ENCODE results near the gene REPIN1. TPM values are rescaled to one million over a fixed set of nuclear protein-coding genes. Genes with fewer than 3 reads are reported as not detected.

The REPIN1 gene
- polyA plus RNA-seq, 1 donor = 135 TPM

DNA sequence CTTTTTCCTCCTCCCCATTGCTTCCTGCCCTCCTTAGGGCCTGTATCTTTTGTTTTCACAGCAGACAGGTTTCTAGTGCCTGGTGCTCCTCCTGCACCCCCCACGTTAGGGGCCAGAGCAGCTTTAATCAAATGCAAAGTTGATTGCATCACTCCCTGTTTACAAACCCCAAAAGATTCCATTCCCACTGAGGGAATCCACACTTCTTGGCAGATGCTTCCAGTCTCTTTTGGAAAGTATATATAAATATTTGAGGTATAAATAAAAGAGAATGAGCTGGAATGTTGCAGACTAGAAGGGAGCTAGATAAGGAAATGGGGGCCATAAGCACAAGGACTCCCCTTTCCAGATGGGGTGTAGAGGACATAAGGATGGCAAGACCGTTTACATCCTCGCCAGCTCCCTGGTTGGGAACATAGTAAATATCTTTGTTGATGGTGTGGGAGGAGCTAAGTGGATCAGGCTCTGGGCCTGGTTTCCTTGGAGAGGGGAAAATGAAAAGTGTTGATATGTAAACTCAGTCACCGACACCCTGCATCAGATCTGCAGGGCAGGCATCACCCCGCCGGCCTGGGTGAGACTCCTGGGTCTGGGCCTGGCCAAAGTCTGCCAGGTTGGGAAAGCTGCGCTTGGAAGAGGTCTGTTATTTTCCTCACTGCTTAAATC, 33.4 kb upstream of the REPIN1 start:
- H3K27ac ChIP-seq (ENCODE audit: low read length) = peak overlapping the region; percentile 48
- no peaks in the 10 kb centered on the region for H3K9me3 ChIP-seq (ENCODE audit: control insufficient read depth, low read depth, low read length)
- H3K27me3 ChIP-seq (ENCODE audit: control insufficient read depth, insufficient read depth, low read length) = peaks cover 2% of the 10 kb centered on the region
- WGBS (ENCODE audit: insufficient coverage, low lambda C conversion rate) = no CpG with 5 or more reads among the region's 7 CpGs
- peaks cover 10% of the 10 kb centered on the region for H3K4me1 ChIP-seq (ENCODE audit: control insufficient read depth, insufficient read depth, low read length)
- peaks cover 53% of the 10 kb centered on the region for H3K36me3 ChIP-seq (ENCODE audit: control insufficient read depth, insufficient read depth, low read length)
- peak in 1 of 2 donors; percentile 43 for DNase-seq
- H3K4me3 ChIP-seq (ENCODE audit: low read length) = no peak overlapping the region

- peaks cover 15% of the 10 kb centered on the region for H3K4me1 ChIP-seq (ENCODE audit: control insufficient read depth, insufficient read depth, low read length)
- H3K9me3 ChIP-seq (ENCODE audit: control insufficient read depth, low read depth, low read length) = no peaks in the 10 kb centered on the region
- no peak overlapping the region for H3K4me3 ChIP-seq (ENCODE audit: low read length)
- WGBS (ENCODE audit: insufficient coverage, low lambda C conversion rate) = no CpG with 5 or more reads among the region's 6 CpGs
- DNase-seq = no peak
- H3K27me3 ChIP-seq (ENCODE audit: control insufficient read depth, insufficient read depth, low read length) = peaks cover 6% of the 10 kb centered on the region
- H3K36me3 ChIP-seq (ENCODE audit: control insufficient read depth, insufficient read depth, low read length) = peaks cover 48% of the 10 kb centered on the region
- peak overlapping the region; percentile 48 for H3K27ac ChIP-seq (ENCODE audit: low read length)
Measured at GRCh38 chr7:150335774-150336112, 32.9 kb upstream of the REPIN1 start.

GRCh38 chr7:150336746-150337145, 31.9 kb upstream of the REPIN1 start:
- no peak overlapping the region for H3K27ac ChIP-seq (ENCODE audit: low read length)
- no peak for DNase-seq
- no peak overlapping the region for H3K4me3 ChIP-seq (ENCODE audit: low read length)
- H3K9me3 ChIP-seq (ENCODE audit: control insufficient read depth, low read depth, low read length) = no peaks in the 10 kb centered on the region
- no CpG with 5 or more reads among the region's 14 CpGs for WGBS (ENCODE audit: insufficient coverage, low lambda C conversion rate)
- H3K4me1 ChIP-seq (ENCODE audit: control insufficient read depth, insufficient read depth, low read length) = peaks cover 21% of the 10 kb centered on the region
- H3K27me3 ChIP-seq (ENCODE audit: control insufficient read depth, insufficient read depth, low read length) = peaks cover 13% of the 10 kb centered on the region
- peaks cover 38% of the 10 kb centered on the region for H3K36me3 ChIP-seq (ENCODE audit: control insufficient read depth, insufficient read depth, low read length)

DNA sequence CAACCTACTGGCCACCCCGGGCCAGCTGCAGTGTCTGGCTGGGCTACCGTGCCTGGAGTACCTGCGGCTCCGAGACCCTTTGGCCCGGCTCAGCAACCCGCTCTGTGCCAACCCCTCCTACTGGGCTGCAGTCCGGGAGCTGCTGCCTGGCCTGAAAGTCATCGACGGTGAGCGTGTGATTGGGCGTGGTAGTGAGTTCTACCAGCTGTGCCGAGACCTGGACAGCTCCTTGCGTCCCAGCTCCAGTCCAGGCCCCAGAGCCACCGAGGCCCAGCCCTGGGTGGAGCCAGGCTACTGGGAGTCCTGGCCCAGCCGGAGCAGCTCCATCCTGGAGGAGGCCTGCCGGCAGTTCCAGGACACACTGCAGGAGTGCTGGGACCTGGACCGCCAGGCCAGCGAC, 31.4 kb upstream of the REPIN1 start:
- H3K36me3 ChIP-seq (ENCODE audit: control insufficient read depth, insufficient read depth, low read length) = peaks cover 34% of the 10 kb centered on the region
- no peak for DNase-seq

GRCh38 chr7:150337659-150338081, 31.0 kb upstream of the REPIN1 start:
- no peak for DNase-seq
- Histone ChIP-seq H3K27me3 (ENCODE audit: control insufficient read depth, insufficient read depth, low read length) (peaks cover 13% of the 10 kb centered on the region), H3K36me3 (ENCODE audit: control insufficient read depth, insufficient read depth, low read length) (peaks cover 33% of the 10 kb centered on the region), H3K4me3 (ENCODE audit: low read length) (no peak overlapping the region), H3K27ac (ENCODE audit: low read length) (no peak overlapping the region), H3K4me1 (ENCODE audit: control insufficient read depth, insufficient read depth, low read length) (peaks cover 21% of the 10 kb centered on the region), H3K9me3 (ENCODE audit: control insufficient read depth, low read depth, low read length) (no peaks in the 10 kb centered on the region)
- no CpG with 5 or more reads among the region's 6 CpGs for WGBS (ENCODE audit: insufficient coverage, low lambda C conversion rate)

More for the DNA sequence above, 31.4 kb upstream of the REPIN1 start:
- Histone ChIP-seq H3K4me1 (ENCODE audit: control insufficient read depth, insufficient read depth, low read length) (peaks cover 21% of the 10 kb centered on the region), H3K9me3 (ENCODE audit: control insufficient read depth, low read depth, low read length) (no peaks in the 10 kb centered on the region), H3K27ac (ENCODE audit: low read length) (no peak overlapping the region), H3K4me3 (ENCODE audit: low read length) (no peak overlapping the region), H3K27me3 (ENCODE audit: control insufficient read depth, insufficient read depth, low read length) (peaks cover 13% of the 10 kb centered on the region)
- whole genome bisulfite sequencing (ENCODE audit: insufficient coverage, low lambda C conversion rate) = no CpG with 5 or more reads among the region's 18 CpGs

DNA sequence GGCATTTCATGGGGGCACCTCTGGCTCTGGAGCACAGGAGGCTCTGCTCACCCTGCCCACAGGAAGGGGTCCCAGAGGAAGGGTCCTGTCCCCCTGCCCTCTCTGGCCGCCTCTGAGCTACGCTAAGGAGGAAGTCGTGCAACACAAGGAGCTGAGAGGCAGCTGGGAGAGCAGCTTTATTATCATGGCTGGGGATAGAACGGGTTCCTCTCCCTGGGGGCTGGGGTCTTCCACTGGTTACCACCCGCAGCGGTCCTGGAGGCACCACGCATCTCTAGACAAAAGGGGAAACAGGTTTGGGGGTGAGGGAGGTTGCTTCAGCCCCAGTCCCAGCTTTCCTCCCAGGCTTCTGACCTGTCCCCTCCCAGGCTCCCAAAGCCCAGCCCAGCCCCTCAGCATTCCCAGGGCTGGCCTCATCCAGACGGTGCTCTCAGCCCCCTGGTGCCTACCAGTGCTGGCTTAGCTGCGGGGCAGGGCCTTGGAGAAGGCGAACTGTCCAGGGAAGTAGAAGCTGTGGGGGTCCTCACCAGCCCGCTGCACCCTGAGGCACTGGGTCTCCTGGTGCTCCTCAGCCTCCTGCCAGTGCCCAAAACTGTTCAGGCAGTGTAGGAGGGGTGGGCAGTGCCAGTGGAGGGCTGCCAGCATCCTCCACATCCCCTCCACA, 30.3 kb upstream of the REPIN1 start:
- Histone ChIP-seq H3K27me3 (ENCODE audit: control insufficient read depth, insufficient read depth, low read length) (peaks cover 13% of the 10 kb centered on the region), H3K4me3 (ENCODE audit: low read length) (no peak overlapping the region), H3K4me1 (ENCODE audit: control insufficient read depth, insufficient read depth, low read length) (peaks cover 21% of the 10 kb centered on the region), H3K27ac (ENCODE audit: low read length) (no peak overlapping the region), H3K36me3 (ENCODE audit: control insufficient read depth, insufficient read depth, low read length) (peaks cover 31% of the 10 kb centered on the region), H3K9me3 (ENCODE audit: control insufficient read depth, low read depth, low read length) (no peaks in the 10 kb centered on the region)
- WGBS (ENCODE audit: insufficient coverage, low lambda C conversion rate) = no CpG with 5 or more reads among the region's 11 CpGs
- no peak for DNase-seq

GRCh38 chr7:150339409-150339809, 29.2 kb upstream of the REPIN1 start:
- no CpG with 5 or more reads among the region's 9 CpGs for WGBS (ENCODE audit: insufficient coverage, low lambda C conversion rate)
- H3K4me1 ChIP-seq (ENCODE audit: control insufficient read depth, insufficient read depth, low read length) = peaks cover 21% of the 10 kb centered on the region
- H3K27ac ChIP-seq (ENCODE audit: low read length) = no peak overlapping the region

GRCh38 chr7:150340024-150340749, 28.4 kb upstream of the REPIN1 start:
- peak overlapping the region; percentile 50 for H3K4me3 ChIP-seq (ENCODE audit: low read length)
- peaks cover 4% of the 10 kb centered on the region for H3K9me3 ChIP-seq (ENCODE audit: control insufficient read depth, low read depth, low read length)
- DNase-seq = peak; percentile 45 to 61
- H3K27ac ChIP-seq (ENCODE audit: low read length) = no peak overlapping the region
- H3K27me3 ChIP-seq (ENCODE audit: control insufficient read depth, insufficient read depth, low read length) = peaks cover 13% of the 10 kb centered on the region
- 100% methylated on average over 1 of the region's 39 CpGs for WGBS (ENCODE audit: insufficient coverage, low lambda C conversion rate)
- peaks cover 27% of the 10 kb centered on the region for H3K36me3 ChIP-seq (ENCODE audit: control insufficient read depth, insufficient read depth, low read length)
- peaks cover 21% of the 10 kb centered on the region for H3K4me1 ChIP-seq (ENCODE audit: control insufficient read depth, insufficient read depth, low read length)

More at GRCh38 chr7:150339409-150339809, 29.2 kb upstream of the REPIN1 start:
- Histone ChIP-seq H3K9me3 (ENCODE audit: control insufficient read depth, low read depth, low read length) (peaks cover under 1% of the 10 kb centered on the region), H3K4me3 (ENCODE audit: low read length) (peak overlapping the region; percentile 50), H3K27me3 (ENCODE audit: control insufficient read depth, insufficient read depth, low read length) (peaks cover 13% of the 10 kb centered on the region), H3K36me3 (ENCODE audit: control insufficient read depth, insufficient read depth, low read length) (peaks cover 27% of the 10 kb centered on the region)
- no peak for DNase-seq

DNA sequence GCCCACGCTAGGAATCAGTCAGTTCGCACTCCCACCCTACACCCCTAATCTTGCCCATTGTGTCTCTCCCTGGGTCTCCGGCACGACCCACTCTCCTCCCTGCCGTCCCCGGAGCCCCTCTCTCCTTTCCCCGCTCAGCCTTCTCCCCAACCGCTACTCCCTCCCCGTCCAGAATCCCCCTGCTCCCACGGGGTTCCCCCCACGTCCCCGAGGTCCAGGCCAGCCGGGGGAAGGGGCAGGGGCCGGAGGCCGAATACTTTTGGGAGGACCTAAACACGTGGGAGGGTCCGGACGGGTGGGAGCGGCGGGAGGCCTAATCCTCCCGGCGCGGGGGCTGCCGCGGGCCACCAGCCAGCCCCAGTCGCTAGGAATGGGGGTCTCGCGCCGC, 27.8 kb upstream of the REPIN1 start:
- Histone ChIP-seq H3K4me3 (ENCODE audit: low read length) (peak overlapping the region; percentile 50), H3K4me1 (ENCODE audit: control insufficient read depth, insufficient read depth, low read length) (peaks cover 17% of the 10 kb centered on the region), H3K27ac (ENCODE audit: low read length) (peak overlapping the region; percentile 29), H3K36me3 (ENCODE audit: control insufficient read depth, insufficient read depth, low read length) (peaks cover 24% of the 10 kb centered on the region), H3K27me3 (ENCODE audit: control insufficient read depth, insufficient read depth, low read length) (peaks cover 13% of the 10 kb centered on the region), H3K9me3 (ENCODE audit: control insufficient read depth, low read depth, low read length) (peaks cover 4% of the 10 kb centered on the region)
- no CpG with 5 or more reads among the region's 29 CpGs for WGBS (ENCODE audit: insufficient coverage, low lambda C conversion rate)
- DNase-seq = no peak

DNA sequence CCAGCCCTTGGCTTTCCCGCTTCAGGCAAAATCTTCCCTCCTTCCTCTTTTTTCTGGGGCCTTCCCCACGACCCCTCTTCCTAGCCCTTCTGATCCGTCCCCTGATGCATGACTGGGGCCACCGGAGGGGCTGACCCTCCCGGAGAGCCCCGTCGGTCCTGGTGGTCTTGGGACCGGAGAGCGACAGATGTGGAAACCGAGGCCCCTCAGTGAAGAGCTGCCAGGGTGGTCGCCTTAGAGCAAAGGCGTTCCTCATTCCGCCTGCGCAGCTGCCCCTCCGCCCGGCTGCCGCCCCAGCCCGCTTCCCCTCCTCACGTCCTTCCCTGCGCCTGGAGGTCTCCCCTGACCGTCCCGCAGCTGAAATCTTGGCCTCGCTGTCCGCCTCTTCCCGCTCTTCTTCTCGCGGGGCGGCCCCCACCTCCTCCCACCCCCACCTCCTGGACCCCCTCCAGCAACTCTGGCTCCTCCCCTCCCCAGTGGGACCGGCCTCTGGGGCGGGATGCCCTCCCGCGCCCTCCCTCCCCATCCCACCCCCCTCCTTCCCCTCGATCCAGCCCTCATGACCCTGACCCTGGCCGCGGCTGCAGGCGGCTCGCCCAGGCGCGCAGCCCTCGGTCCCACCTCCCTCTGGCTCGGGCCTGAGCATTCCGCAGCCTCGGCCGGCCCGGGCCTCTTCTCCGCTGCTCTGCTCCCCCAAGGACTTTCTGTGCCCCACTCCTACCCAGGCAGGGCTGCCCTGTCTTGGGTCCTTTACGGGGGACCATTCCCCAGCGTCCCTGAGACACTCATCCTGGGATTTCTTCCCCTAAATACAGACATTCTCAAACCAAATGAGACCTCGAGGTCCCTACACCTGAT, 27.1 kb upstream of the REPIN1 start, which contains the start of gene RARRES2:
RARRES2 (minus strand) TSS at position 367 of the 858 bp plus-strand sequence. CDS start 1,020 bp downstream, outside the sequence.
- H3K27me3 ChIP-seq (ENCODE audit: control insufficient read depth, insufficient read depth, low read length) = peaks cover 13% of the 10 kb centered on the region
- H3K27ac ChIP-seq (ENCODE audit: low read length) = peak within 1 kb of the TSS; percentile 29
- H3K4me3 ChIP-seq (ENCODE audit: low read length) = peak within 1 kb of the TSS; percentile 50
- peaks cover 4% of the 10 kb centered on the region for H3K9me3 ChIP-seq (ENCODE audit: control insufficient read depth, low read depth, low read length)
- peaks cover 20% of the 10 kb centered on the region for H3K36me3 ChIP-seq (ENCODE audit: control insufficient read depth, insufficient read depth, low read length)
- no CpG with 5 or more reads among the region's 49 CpGs for WGBS (ENCODE audit: insufficient coverage, low lambda C conversion rate)
- peaks cover 16% of the 10 kb centered on the region for H3K4me1 ChIP-seq (ENCODE audit: control insufficient read depth, insufficient read depth, low read length)
- no peak for DNase-seq

Data from large intestine (tissue), 3 donors.